Immature natural killer cell (primary cell): ENCODE measurements around the gene ANKIB1. TPM values are rescaled to one million over a fixed set of nuclear protein-coding genes. Genes with fewer than 3 reads are reported as not detected.
"Not testable (repeated sequence)": the region's sequence is repeated elsewhere in the genome, so short reads cannot be mapped to it uniquely, and the experiment has no call there.

Experiments used
- DNase-seq, 3 donors: peaks; one replicate each; pipeline ENCODE4 v3.0.0; 2022; ENCODE audit warnings: mixed read lengths in 1 of 3
- H3K27ac Mint-ChIP-seq, 6 donors: one replicate each; pipeline ENCODE4 v1.8.0; 2020; ENCODE audit warnings: mixed read lengths in 6 of 6, mild to moderate bottlenecking in 5 of 6, inconsistent platforms in 4 of 6, moderate library complexity in 3 of 6
- H3K27me3 Mint-ChIP-seq, 3 donors: one replicate each; pipeline ENCODE4 v1.8.0; 2020 to 2021; ENCODE audit warnings: low read depth in 3 of 3, mild to moderate bottlenecking in 3 of 3, mixed read lengths in 3 of 3, moderate library complexity in 3 of 3, inconsistent platforms in 1 of 3
- H3K36me3 Mint-ChIP-seq, 3 donors: one replicate each; pipeline ENCODE4 v1.8.0; 2020; ENCODE audit warnings: mixed read lengths in 3 of 3, inconsistent platforms in 2 of 3, mild to moderate bottlenecking in 2 of 3
- H3K4me1 Mint-ChIP-seq, 2 donors: one replicate each; pipeline ENCODE4 v1.8.0; 2020; ENCODE audit warnings: inconsistent platforms in 2 of 2, mild to moderate bottlenecking in 2 of 2, mixed read lengths in 2 of 2, moderate library complexity in 1 of 2
- H3K4me3 Mint-ChIP-seq, 5 donors: one replicate each; pipeline ENCODE4 v1.8.0; 2020; ENCODE audit warnings: mild to moderate bottlenecking in 5 of 5, mixed read lengths in 5 of 5, inconsistent platforms in 3 of 5, moderate library complexity in 3 of 5
- H3K9me3 Mint-ChIP-seq, 6 donors: one replicate each; pipeline ENCODE4 v1.8.0; 2020; ENCODE audit warnings: mild to moderate bottlenecking in 6 of 6, mixed read lengths in 6 of 6, inconsistent platforms in 4 of 6, moderate library complexity in 3 of 6
- polyA plus RNA-seq, 3 donors: library from polyadenylated mRNA; unstranded; fragments of 300-500 nt; fragmentation: Illumina TruSeq; gene quantifications; one replicate each; pipeline ENCODE4 v1.2.3, GENCODE V29; 2021

Gene ANKIB1
- polyA plus RNA-seq, 3 donors from 2014 or later: 9.6 to 18.6 (median 13.4) TPM

GRCh38 chr7:92410162-92410561 is 164.4 kb downstream of the ANKIB1 start:
- not testable (repeated sequence) for H3K4me1 Mint-ChIP-seq, H3K27me3 Mint-ChIP-seq, H3K36me3 Mint-ChIP-seq, H3K9me3 Mint-ChIP-seq, DNase-seq, H3K4me3 Mint-ChIP-seq, H3K27ac Mint-ChIP-seq

- Mint-ChIP-seq H3K27me3 (peaks cover 0 to 4% (median 2%) of the 10 kb centered on the region in 3 donors), H3K36me3 (no peaks in the 10 kb centered on the region), H3K9me3 (no peaks in the 10 kb centered on the region), H3K4me3 (no peak overlapping the region), H3K4me1 (no peaks in the 10 kb centered on the region), H3K27ac (no peak overlapping the region)
- no peak for DNase-seq
Observed at GRCh38 chr7:92412745-92413144, 167.0 kb downstream of the ANKIB1 start.

DNA sequence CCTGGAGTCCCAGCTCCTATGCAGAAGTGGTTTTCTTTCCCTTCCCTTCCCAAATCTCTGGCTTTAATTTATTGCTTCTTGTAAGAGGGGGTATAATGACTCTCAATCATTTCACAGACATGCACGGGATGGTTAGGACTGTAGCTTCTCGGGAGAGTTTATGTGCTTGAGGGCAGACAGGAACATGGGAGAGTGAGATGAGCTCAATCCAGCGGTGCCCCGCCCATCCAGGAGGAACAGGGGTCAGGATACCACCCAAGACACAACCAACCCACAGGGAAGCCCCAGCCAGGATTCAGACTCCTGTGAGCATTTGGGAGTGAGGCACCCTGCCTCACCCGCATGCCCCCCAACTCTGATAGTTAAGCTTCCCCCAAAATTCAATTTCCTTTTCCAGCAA is 167.8 kb downstream of the ANKIB1 start:
- peaks cover 0 to 4% (median 2%) of the 10 kb centered on the region in 3 donors for H3K27me3 Mint-ChIP-seq
- no peak overlapping the region for H3K4me3 Mint-ChIP-seq
- no peak overlapping the region for H3K27ac Mint-ChIP-seq
- H3K36me3 Mint-ChIP-seq: no peaks in the 10 kb centered on the region
- H3K4me1 Mint-ChIP-seq: no peaks in the 10 kb centered on the region
- no peak for DNase-seq
- no peaks in the 10 kb centered on the region for H3K9me3 Mint-ChIP-seq

DNA sequence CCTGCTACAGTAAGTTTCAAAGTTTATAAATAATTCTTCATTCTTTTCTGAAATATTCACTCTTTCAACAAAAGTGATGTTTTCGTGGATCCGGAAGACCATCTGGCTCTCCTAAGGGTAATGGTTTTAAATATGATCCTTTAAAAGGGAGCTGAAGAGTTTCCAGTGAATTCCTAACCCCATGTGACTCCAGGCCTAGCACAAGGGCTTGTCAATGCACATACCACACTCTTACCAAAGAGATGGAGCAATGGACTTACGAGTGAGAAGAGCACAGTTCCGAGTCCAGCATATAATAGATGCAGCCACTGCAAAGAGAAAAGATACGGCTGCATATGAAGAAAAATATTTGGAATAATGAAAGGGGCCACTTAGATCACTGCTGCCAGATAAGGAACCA is 169.5 kb downstream of the ANKIB1 start:
- no peaks in the 10 kb centered on the region for H3K9me3 Mint-ChIP-seq
- H3K4me3 Mint-ChIP-seq: no peak overlapping the region
- DNase-seq: no peak
- H3K27ac Mint-ChIP-seq: no peak overlapping the region
- H3K27me3 Mint-ChIP-seq: peaks cover 0 to 4% (median 4%) of the 10 kb centered on the region in 3 donors
- no peaks in the 10 kb centered on the region for H3K4me1 Mint-ChIP-seq
- no peaks in the 10 kb centered on the region for H3K36me3 Mint-ChIP-seq

GRCh38 chr7:92417913-92418312 is 172.1 kb downstream of the ANKIB1 start:
- Mint-ChIP-seq H3K27me3 (peaks cover 0 to 8% (median 4%) of the 10 kb centered on the region in 3 donors), H3K36me3 (no peaks in the 10 kb centered on the region), H3K4me1 (no peaks in the 10 kb centered on the region), H3K9me3 (no peaks in the 10 kb centered on the region), H3K27ac (no peak overlapping the region), H3K4me3 (no peak overlapping the region)
- DNase-seq: no peak

DNA sequence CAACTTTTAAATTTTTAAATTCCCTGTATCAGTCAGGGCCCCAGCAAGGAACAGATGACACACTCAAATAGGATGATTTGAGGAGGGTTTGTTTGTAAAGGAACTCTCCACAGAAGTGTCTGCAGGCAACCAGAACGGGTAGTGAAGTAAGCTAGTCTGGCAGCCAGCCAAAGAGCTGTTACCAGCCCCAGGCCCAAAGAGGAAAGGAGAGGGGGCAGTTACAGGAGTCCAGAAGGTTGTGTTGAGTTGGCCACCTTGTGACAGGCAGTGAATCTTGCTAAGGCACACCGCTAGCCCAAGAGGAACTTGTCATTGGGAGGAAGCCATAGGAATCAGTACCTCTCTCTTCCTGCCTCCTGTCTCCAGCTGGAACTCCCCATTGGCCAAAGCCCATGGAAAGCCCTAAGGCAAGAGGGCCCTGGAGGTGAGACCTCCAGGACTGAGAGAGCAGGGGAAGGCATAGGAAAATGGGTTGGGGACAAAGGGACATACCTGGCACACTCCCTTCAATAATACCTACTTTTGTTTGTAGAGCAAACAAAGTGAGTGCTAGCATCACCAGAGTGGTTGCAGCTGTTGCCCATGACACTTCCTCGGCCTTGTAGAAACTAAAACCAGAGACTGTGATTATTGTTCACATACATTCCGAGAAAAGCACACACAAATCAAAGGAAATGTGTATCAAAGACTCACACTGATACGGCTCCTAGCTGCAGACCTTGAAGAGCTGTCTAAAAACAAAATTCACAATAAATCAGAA is 176.1 kb downstream of the ANKIB1 start:
- Mint-ChIP-seq H3K27me3 (peaks cover 3 to 15% (median 12%) of the 10 kb centered on the region in 3 donors), H3K36me3 (no peaks in the 10 kb centered on the region), H3K9me3 (no peaks in the 10 kb centered on the region), H3K4me1 (peaks cover 6 to 12% of the 10 kb centered on the region in 2 donors), H3K27ac (no peak overlapping the region), H3K4me3 (no peak overlapping the region)
- DNase-seq: no peak

DNA sequence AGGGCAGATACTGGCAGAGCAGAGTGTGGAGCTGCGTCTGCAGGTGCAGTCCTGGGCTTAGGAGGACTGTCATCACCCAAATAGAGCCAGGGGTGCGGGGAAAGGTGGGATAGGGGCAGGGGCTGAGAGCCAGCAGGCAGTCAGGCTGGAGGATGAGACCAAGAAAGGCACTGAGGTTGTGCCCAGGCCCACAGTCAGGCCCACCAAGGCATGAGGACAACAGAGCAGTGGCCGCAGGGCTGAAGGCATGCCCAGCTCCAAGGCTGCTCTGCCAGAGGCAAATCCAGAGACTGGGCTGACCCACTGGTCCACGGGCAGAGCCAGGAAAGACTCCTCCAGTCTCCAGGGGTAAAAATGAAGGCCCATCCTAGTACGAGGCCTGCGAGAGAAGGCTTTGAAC is 177.2 kb downstream of the ANKIB1 start:
- H3K27ac Mint-ChIP-seq: no peak overlapping the region
- H3K4me1 Mint-ChIP-seq: peaks cover 6 to 12% of the 10 kb centered on the region in 2 donors
- DNase-seq: no peak
- no peaks in the 10 kb centered on the region for H3K9me3 Mint-ChIP-seq
- no peak overlapping the region for H3K4me3 Mint-ChIP-seq
- no peaks in the 10 kb centered on the region for H3K36me3 Mint-ChIP-seq
- H3K27me3 Mint-ChIP-seq: peaks cover 3 to 15% (median 12%) of the 10 kb centered on the region in 3 donors

DNA sequence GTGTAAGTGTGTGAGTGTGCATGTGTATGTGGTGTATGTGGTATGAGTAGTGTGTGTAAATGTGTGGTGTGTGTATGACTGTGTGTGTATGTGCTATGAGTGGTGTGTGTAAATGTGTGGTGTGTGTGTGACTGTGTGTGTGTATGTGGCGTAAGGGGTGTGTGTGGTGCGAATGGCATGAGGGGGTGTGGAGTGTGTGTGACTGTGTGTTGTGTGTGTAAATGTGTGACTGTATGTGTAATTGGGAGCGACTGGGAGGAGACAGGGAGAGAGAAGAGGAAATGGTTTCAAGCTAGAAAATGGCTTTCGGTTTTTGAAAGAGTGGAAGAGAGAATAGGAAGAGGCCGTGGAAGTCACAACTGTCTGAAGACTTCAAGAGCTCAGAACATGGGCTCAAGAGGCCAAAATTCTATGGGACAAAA is 177.9 kb downstream of the ANKIB1 start:
- Mint-ChIP-seq H3K4me1 (peaks cover 6 to 12% of the 10 kb centered on the region in 2 donors), H3K36me3 (no peaks in the 10 kb centered on the region), H3K4me3 (peak overlapping the region; percentile 4 to 67 (median 19)), H3K9me3 (no peaks in the 10 kb centered on the region), H3K27me3 (peaks cover 3 to 15% (median 12%) of the 10 kb centered on the region in 3 donors), H3K27ac (peak overlapping the region in 1 of 6 donors; percentile 52)
- DNase-seq: no peak

DNA sequence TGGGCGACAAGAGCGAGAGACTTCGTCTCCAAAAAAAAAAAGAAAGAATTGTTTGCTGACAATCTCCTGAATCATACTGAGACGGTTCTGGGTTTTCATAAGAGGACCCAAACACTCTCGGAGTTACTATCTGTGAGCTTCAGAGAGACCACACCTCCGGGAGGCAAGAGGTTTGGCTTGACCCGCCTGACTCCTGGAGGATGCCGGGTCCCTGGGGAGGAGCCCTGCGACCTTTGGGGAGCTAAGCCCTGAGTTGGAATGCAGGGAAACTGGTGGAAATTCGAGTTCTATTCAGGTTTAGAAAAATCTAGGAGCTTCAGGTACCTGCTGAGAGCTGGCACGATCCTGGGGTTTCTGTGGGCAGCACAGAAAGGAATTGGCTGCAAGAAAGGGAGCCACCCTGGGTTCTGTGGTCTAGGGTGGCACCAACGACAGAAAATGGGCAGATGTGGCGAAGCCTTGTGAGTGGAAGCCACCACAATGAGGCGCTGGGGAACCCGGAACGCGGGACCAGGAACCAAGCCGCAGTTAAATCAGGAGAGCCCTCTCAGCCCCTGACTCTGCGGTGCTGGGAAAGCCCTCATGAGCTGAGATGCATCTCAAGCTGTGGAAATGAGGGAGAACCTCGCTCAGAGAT is 179.7 kb downstream of the ANKIB1 start:
- no peak for DNase-seq
- Mint-ChIP-seq H3K4me3 (peak overlapping the region in 1 of 5 donors; percentile 4), H3K36me3 (no peaks in the 10 kb centered on the region), H3K4me1 (peaks cover 6 to 12% of the 10 kb centered on the region in 2 donors), H3K27ac (no peak overlapping the region), H3K9me3 (no peaks in the 10 kb centered on the region), H3K27me3 (peaks cover 5 to 13% (median 12%) of the 10 kb centered on the region in 3 donors)

DNA sequence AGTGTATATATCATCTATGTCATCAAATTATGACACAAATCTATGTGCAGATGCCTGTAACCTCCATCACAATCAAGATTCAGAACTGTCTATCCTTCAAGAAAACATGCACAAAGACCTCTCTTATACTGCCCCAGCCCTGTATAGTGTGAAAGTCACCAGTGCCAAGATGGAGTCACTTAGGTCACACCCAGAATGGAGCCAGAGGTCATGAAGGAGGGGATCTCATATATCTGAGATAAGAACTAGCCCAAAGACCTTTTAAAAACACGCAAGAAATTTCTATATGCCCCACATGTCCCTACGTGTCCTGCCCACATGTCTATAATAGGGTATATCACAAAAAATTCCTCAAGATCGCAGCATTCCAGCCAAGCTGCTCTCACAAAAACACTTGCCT is 181.4 kb downstream of the ANKIB1 start:
- no peak for DNase-seq
- no peak overlapping the region for H3K27ac Mint-ChIP-seq
- H3K36me3 Mint-ChIP-seq: no peaks in the 10 kb centered on the region
- no peaks in the 10 kb centered on the region for H3K9me3 Mint-ChIP-seq
- peaks cover 6 to 12% of the 10 kb centered on the region in 2 donors for H3K4me1 Mint-ChIP-seq
- H3K27me3 Mint-ChIP-seq: peaks cover 5 to 15% (median 7%) of the 10 kb centered on the region in 3 donors
- no peak overlapping the region for H3K4me3 Mint-ChIP-seq

DNA sequence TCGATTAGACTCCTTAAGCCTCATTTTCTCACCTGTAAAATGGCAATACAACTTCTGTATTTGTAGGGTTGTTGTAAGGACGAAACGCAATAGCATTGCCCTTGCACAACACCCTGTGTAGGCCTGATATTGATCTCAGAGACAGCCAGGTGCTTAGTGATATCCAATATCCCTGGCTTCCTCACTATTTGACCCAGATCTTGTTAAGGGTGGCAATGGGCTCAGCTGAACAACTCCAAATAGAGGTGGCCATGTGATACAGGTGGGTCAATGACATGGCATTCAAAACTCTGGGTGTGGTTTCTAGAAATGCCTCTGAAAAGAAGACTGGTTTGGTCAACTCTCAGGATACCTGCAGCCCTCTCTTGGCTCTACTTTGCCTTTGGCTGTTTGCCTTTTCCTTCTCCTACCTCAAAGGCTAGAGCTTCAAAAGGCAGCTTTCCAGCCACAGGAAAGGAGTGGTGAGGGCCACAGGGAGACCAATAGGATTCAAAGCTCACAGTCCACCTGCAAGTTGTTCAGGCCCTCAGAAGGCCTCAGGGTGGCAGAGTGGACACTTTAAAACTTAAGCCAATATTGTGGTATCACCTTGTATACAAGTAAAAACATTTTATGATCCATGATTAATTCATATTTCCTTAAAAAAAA is 186.6 kb downstream of the ANKIB1 start:
- peaks cover 0 to 16% (median 2%) of the 10 kb centered on the region in 3 donors for H3K27me3 Mint-ChIP-seq
- no peak overlapping the region for H3K4me3 Mint-ChIP-seq
- no peaks in the 10 kb centered on the region for H3K36me3 Mint-ChIP-seq
- H3K4me1 Mint-ChIP-seq: no peaks in the 10 kb centered on the region
- DNase-seq: no peak
- no peak overlapping the region for H3K27ac Mint-ChIP-seq
- no peaks in the 10 kb centered on the region for H3K9me3 Mint-ChIP-seq

- Mint-ChIP-seq H3K4me1 (no peaks in the 10 kb centered on the region), H3K27ac (no peak overlapping the region), H3K9me3 (no peaks in the 10 kb centered on the region), H3K27me3 (peaks cover 0 to 16% (median 2%) of the 10 kb centered on the region in 3 donors), H3K36me3 (no peaks in the 10 kb centered on the region), H3K4me3 (no peak overlapping the region)
- DNase-seq: no peak
Observed at GRCh38 chr7:92433019-92433418, 187.2 kb downstream of the ANKIB1 start.

- no peaks in the 10 kb centered on the region for H3K36me3 Mint-ChIP-seq
- no peaks in the 10 kb centered on the region for H3K4me1 Mint-ChIP-seq
- no peak for DNase-seq
- H3K27me3 Mint-ChIP-seq: peaks cover 0 to 13% (median 2%) of the 10 kb centered on the region in 3 donors
- H3K27ac Mint-ChIP-seq: no peak overlapping the region
- no peaks in the 10 kb centered on the region for H3K9me3 Mint-ChIP-seq
- no peak overlapping the region for H3K4me3 Mint-ChIP-seq
Observed at GRCh38 chr7:92435542-92435941, 189.8 kb downstream of the ANKIB1 start.
